PC-3 (cell line): Measurements from ENCODE around the gene PLPPR1. TPM values are rescaled to one million over a fixed set of nuclear protein-coding genes. Genes with fewer than 3 reads are reported as not detected.
"Not testable (repeated sequence)": the region's sequence is repeated elsewhere in the genome, so short reads cannot be mapped to it uniquely, and the experiment has no call there.

Experiments used
- ATAC-seq: fragments of 200-7000 bp; cut with Tn5 transposase; 2 replicates; pipeline ENCODE4 v1.9.1; 2020; ENCODE audit warnings: mild to moderate bottlenecking, moderate library complexity
- BruUV-seq: library from RNA; stranded (reverse); fragments of 400-500 nt; replicated peaks from 2 replicates; lab custom pipeline; 2021; lab: Mats Ljungman, UMichigan
- CTCF ChIA-PET: fragments of 300-600 bp; sonication (Branson Sonifier 250); formaldehyde crosslinking; loops from one replicate; lab custom pipeline; 2022; ENCODE audit warnings: antibody characterized with exemption; lab: Charles Lee
- POLR2A ChIA-PET: fragments of 300-600 bp; sonication (Branson Sonifier 250); formaldehyde crosslinking; loops from one replicate; lab custom pipeline; 2022; ENCODE audit warnings: antibody characterized with exemption; ENCODE audit not compliant: unreplicated experiment; lab: Charles Lee
- DNase-seq: peaks from one replicate; pipeline ENCODE4 v3.0.0-alpha.2; 2015
- H2AFZ ChIP-seq: fragments of 300-600 bp; sonication (generic); 2 replicates; pipeline ENCODE4 v1.6.0; 2016; ENCODE audit warnings: antibody characterized with exemption, low read length
- H3F3A ChIP-seq: fragments of 300-600 bp; sonication (generic); one replicate; pipeline ENCODE4 v1.6.0; 2017; ENCODE audit warnings: antibody characterized with exemption, low read length, control low read depth, mild to moderate bottlenecking; ENCODE audit not compliant: unreplicated experiment
- H3K27ac ChIP-seq: fragments of 300-600 bp; sonication (generic); 2 replicates; pipeline ENCODE4 v1.5.1; 2016; ENCODE audit warnings: mild to moderate bottlenecking, low read length
- H3K27me3 ChIP-seq: fragments of 300-600 bp; sonication (generic); 2 replicates; pipeline ENCODE4 v1.6.1; 2016; ENCODE audit warnings: low read length, mixed read lengths
- H3K36me3 ChIP-seq: fragments of 300-600 bp; sonication (generic); 2 replicates; pipeline ENCODE4 v1.6.1; 2016; ENCODE audit warnings: low read depth, mixed run types, low read length, mixed read lengths
- H3K4me1 ChIP-seq: fragments of 300-600 bp; sonication (generic); 2 replicates; pipeline ENCODE4 v1.5.1; 2016; ENCODE audit warnings: low read length; ENCODE audit not compliant: insufficient read depth
- H3K4me2 ChIP-seq: fragments of 300-600 bp; sonication (generic); 2 replicates; pipeline ENCODE4 v1.6.0; 2016; ENCODE audit warnings: low read length
- H3K4me3 ChIP-seq: fragments of 300-600 bp; sonication (generic); 2 replicates; pipeline ENCODE4 v1.5.1; 2016; ENCODE audit warnings: mild to moderate bottlenecking, low read length, mixed read lengths
- H3K79me2 ChIP-seq: fragments of 300-600 bp; sonication (generic); 2 replicates; pipeline ENCODE4 v1.6.1; 2017; ENCODE audit warnings: low read length, mixed read lengths
- H3K9ac ChIP-seq: fragments of 300-600 bp; sonication (generic); 2 replicates; pipeline ENCODE4 v1.6.0; 2016; ENCODE audit warnings: mild to moderate bottlenecking, low read length
- H3K9me2 ChIP-seq: fragments of 300-600 bp; sonication (generic); replicated peaks from 2 replicates; pipeline ENCODE4 v1.6.1; 2016; ENCODE audit warnings: mixed run types, low read length, mixed read lengths
- H3K9me3 ChIP-seq: fragments of 300-600 bp; sonication (generic); 2 replicates; pipeline ENCODE4 v1.6.1; 2016; ENCODE audit warnings: low read length, mixed read lengths
- H4K20me1 ChIP-seq: fragments of 300-600 bp; sonication (generic); 2 replicates; pipeline ENCODE4 v1.6.1; 2016; ENCODE audit warnings: low read length, mixed read lengths
- EZH2 ChIP-seq: fragments of 300-600 bp; sonication (generic); IDR thresholded peaks from one replicate; pipeline ENCODE4 v1.6.1; 2017; ENCODE audit warnings: antibody characterized with exemption, mild to moderate bottlenecking, low read length; ENCODE audit not compliant: unreplicated experiment
- EZH2phosphoT487 ChIP-seq: fragments of 300-600 bp; sonication (generic); IDR thresholded peaks from 2 replicates; pipeline ENCODE4 v1.6.1; 2018; ENCODE audit warnings: mild to moderate bottlenecking, antibody characterized with exemption, low read length, borderline replicate concordance
- intact Hi-C: fragments of 100-400 bp; cut with micrococcal nuclease; formaldehyde crosslinking; loops from 2 replicates; pipeline ENCODE4 v1.9.0; 2023
- total RNA-seq: library from RNA; depleted of rRNA; stranded (reverse); fragments of >200 nt; gene quantifications from 2 replicates; pipeline ENCODE4 v1.2.3, GENCODE V29; 2014
- TF ChIP-seq, protein P1 (sequence below): fragments of 300-600 bp; sonication (generic); conservative IDR thresholded peaks from 2 replicates; pipeline ENCODE4 v1.5.1; 2017; ENCODE audit warnings: antibody characterized with exemption, low read depth, mild to moderate bottlenecking, low read length

The PLPPR1 gene
- total RNA-seq, 1 experiment from 2014 or later = not detected

GRCh38 chr9:101325053-101325452 is 296.5 kb downstream of the PLPPR1 start:
- Histone ChIP-seq H2AFZ (no peak overlapping the region), H3K27ac (no peak overlapping the region), H3F3A (no peaks in the 10 kb centered on the region), H3K79me2 (no peaks in the 10 kb centered on the region), H3K9me3 (no peaks in the 10 kb centered on the region), H3K4me1 (no peaks in the 10 kb centered on the region), H4K20me1 (no peaks in the 10 kb centered on the region), H3K4me2 (no peak overlapping the region), H3K36me3 (no peaks in the 10 kb centered on the region), H3K9me2 (no peaks in the 10 kb centered on the region), H3K9ac (no peak overlapping the region), H3K27me3 (no peaks in the 10 kb centered on the region), H3K4me3 (no peak overlapping the region)
- intact Hi-C loops = no loop called here
- ATAC-seq = no peak
- ChIA-PET POLR2A (no interaction called here), CTCF (no interaction called here)
- no peak for TF ChIP-seq EZH2phosphoT487
- TF ChIP-seq EZH2 = no peak
- TF ChIP-seq, protein P1, sequence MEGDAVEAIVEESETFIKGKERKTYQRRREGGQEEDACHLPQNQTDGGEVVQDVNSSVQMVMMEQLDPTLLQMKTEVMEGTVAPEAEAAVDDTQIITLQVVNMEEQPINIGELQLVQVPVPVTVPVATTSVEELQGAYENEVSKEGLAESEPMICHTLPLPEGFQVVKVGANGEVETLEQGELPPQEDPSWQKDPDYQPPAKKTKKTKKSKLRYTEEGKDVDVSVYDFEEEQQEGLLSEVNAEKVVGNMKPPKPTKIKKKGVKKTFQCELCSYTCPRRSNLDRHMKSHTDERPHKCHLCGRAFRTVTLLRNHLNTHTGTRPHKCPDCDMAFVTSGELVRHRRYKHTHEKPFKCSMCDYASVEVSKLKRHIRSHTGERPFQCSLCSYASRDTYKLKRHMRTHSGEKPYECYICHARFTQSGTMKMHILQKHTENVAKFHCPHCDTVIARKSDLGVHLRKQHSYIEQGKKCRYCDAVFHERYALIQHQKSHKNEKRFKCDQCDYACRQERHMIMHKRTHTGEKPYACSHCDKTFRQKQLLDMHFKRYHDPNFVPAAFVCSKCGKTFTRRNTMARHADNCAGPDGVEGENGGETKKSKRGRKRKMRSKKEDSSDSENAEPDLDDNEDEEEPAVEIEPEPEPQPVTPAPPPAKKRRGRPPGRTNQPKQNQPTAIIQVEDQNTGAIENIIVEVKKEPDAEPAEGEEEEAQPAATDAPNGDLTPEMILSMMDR = no peak
- no peak for DNase-seq
- no TSS peak for BruUV-seq

DNA sequence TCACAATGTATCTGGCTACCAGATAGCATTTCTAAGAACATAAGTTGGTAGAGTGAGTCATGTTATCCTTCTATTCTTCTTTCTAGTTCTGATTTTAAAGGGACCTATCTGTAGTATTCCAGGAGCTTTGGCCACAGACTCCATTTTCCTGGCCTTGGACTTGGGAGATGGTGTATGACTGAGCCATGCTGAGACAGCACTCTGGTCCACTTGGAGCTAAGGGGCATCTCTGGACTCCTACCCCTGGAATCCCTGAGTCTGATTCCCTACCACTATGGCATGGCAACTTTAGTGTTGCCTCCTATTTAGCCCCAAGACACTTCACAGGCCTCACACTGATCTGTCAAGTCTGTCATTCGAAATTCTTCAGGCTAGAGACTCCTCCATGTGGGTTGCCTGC is 297.5 kb downstream of the PLPPR1 start:
- no peak overlapping the region for H3K4me3 ChIP-seq
- H3F3A ChIP-seq = no peaks in the 10 kb centered on the region
- no TSS peak for BruUV-seq
- CTCF ChIA-PET = no interaction called here
- H3K9me2 ChIP-seq = no peaks in the 10 kb centered on the region
- DNase-seq (no peak), ATAC-seq (no peak)
- intact Hi-C loops = no loop called here
- H2AFZ ChIP-seq = no peak overlapping the region
- POLR2A ChIA-PET = no interaction called here
- no peaks in the 10 kb centered on the region for H3K9me3 ChIP-seq
- H3K27ac ChIP-seq = no peak overlapping the region
- H3K4me2 ChIP-seq = no peak overlapping the region
- no peaks in the 10 kb centered on the region for H4K20me1 ChIP-seq
- no peaks in the 10 kb centered on the region for H3K79me2 ChIP-seq
- H3K36me3 ChIP-seq = no peaks in the 10 kb centered on the region
- 0 out of 2 replicates have a peak, but pooled peaks cover 4% of the 10 kb centered on the region for H3K27me3 ChIP-seq
- H3K4me1 ChIP-seq = no peaks in the 10 kb centered on the region
- no peak overlapping the region for H3K9ac ChIP-seq
- no peak for TF ChIP-seq EZH2phosphoT487
- TF ChIP-seq, protein P1 = no peak
- no peak for TF ChIP-seq EZH2

DNA sequence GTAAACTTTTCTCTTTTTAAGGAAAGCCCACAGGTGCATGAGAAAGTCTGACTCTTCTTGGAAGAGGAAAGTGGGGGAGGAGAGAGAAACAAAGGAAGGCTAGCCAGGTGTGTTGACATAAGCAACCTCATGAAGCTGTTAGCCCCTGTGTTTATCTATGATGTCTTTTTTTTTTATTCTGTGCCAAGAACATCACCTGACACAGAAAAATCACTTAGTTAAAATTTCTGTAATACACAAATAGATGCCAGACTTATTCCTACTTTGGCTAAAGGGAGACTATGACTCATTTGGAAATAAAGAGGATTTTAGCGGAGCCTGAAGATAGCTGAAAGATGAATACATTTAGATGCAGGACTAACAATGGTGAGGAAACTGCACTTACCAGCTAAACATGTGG is 298.0 kb downstream of the PLPPR1 start:
- ATAC-seq (no peak), DNase-seq (no peak)
- Histone ChIP-seq H3K27ac (no peak overlapping the region), H3K9ac (no peak overlapping the region), H3K27me3 (0 out of 2 replicates have a peak, but pooled peaks cover 4% of the 10 kb centered on the region), H3K9me2 (no peaks in the 10 kb centered on the region), H4K20me1 (no peaks in the 10 kb centered on the region), H3K36me3 (no peaks in the 10 kb centered on the region), H3K4me1 (no peaks in the 10 kb centered on the region), H3K9me3 (no peaks in the 10 kb centered on the region), H3K4me2 (no peak overlapping the region), H3F3A (no peaks in the 10 kb centered on the region), H2AFZ (no peak overlapping the region), H3K79me2 (no peaks in the 10 kb centered on the region), H3K4me3 (no peak overlapping the region)
- ChIA-PET POLR2A (no interaction called here), CTCF (no interaction called here)
- intact Hi-C loops = no loop called here
- BruUV-seq = no TSS peak
- no peak for TF ChIP-seq EZH2
- TF ChIP-seq, protein P1 = no peak
- no peak for TF ChIP-seq EZH2phosphoT487

GRCh38 chr9:101327422-101327909 is 298.9 kb downstream of the PLPPR1 start:
- H3K9ac ChIP-seq, H3K4me2 ChIP-seq, BruUV-seq, H3K36me3 ChIP-seq, ATAC-seq, H3K9me3 ChIP-seq, H4K20me1 ChIP-seq, H3K4me3 ChIP-seq, H3K27ac ChIP-seq, CTCF ChIA-PET, intact Hi-C loops, H2AFZ ChIP-seq, H3K4me1 ChIP-seq, H3K79me2 ChIP-seq, H3F3A ChIP-seq, DNase-seq, H3K9me2 ChIP-seq, POLR2A ChIA-PET, H3K27me3 ChIP-seq: not testable (repeated sequence)
